HL-60 (cell line): Measurements from ENCODE around the gene ATP7A.
A peak's percentile ranks its signal among the peaks of the same experiment; 100 is the strongest.

Source experiments
- DNase-seq, 2 experiments: peaks; one replicate each; pipeline ENCODE4 v3.0.0-alpha.2; 2010 to 2020; ENCODE audit warnings: low read depth in 1 of 2, low spot score in 1 of 2
- H3K27ac ChIP-seq: fragments of 250-450 bp; sonication (Bioruptor Pico); replicated peaks from 2 replicates; pipeline ENCODE4 v1.5.1; 2020; ENCODE audit warnings: mild to moderate bottlenecking, moderate library complexity
- H3K27me3 ChIP-seq: fragments of 250-450 bp; sonication (Bioruptor Pico); 2 replicates; pipeline ENCODE4 v1.5.1; 2021; ENCODE audit warnings: mild to moderate bottlenecking, moderate library complexity; ENCODE audit not compliant: insufficient read depth, poor library complexity, severe bottlenecking
- H3K4me3 ChIP-seq: replicated peaks from 2 replicates; pipeline ENCODE4 v1.5.1; 2011; ENCODE audit warnings: mild to moderate bottlenecking, control low read depth, low read length; ENCODE audit not compliant: insufficient read depth
- GABPA ChIP-seq: IDR thresholded peaks from 2 replicates; pipeline ENCODE4 v1.6.1; 2012; ENCODE audit warnings: low read depth
- POLR2AphosphoS5 ChIP-seq: IDR thresholded peaks from 2 replicates; pipeline ENCODE4 v1.6.1; 2012; ENCODE audit warnings: low read depth
- SPI1 ChIP-seq: IDR thresholded peaks from 2 replicates; pipeline ENCODE4 v1.6.1; 2012; ENCODE audit warnings: low read depth, mild to moderate bottlenecking, borderline replicate concordance
- TF ChIP-seq, protein P1 (sequence below): IDR thresholded peaks from 2 replicates; pipeline ENCODE4 v1.6.1; 2012; ENCODE audit warnings: low read depth; ENCODE audit not compliant: insufficient replicate concordance
- TF ChIP-seq, protein P2 (sequence below): IDR thresholded peaks from one replicate; pipeline ENCODE4 v1.5.1; 2011; ENCODE audit warnings: low read length, control low read depth, inconsistent platforms; ENCODE audit not compliant: insufficient read depth

ATP7A gene

GRCh38 chrX:77893713-77894112 is 16.8 kb upstream of the ATP7A start:
- no peaks in the 10 kb centered on the region for H3K27me3 ChIP-seq
- H3K4me3 ChIP-seq = peak overlapping the region; percentile 73

DNA sequence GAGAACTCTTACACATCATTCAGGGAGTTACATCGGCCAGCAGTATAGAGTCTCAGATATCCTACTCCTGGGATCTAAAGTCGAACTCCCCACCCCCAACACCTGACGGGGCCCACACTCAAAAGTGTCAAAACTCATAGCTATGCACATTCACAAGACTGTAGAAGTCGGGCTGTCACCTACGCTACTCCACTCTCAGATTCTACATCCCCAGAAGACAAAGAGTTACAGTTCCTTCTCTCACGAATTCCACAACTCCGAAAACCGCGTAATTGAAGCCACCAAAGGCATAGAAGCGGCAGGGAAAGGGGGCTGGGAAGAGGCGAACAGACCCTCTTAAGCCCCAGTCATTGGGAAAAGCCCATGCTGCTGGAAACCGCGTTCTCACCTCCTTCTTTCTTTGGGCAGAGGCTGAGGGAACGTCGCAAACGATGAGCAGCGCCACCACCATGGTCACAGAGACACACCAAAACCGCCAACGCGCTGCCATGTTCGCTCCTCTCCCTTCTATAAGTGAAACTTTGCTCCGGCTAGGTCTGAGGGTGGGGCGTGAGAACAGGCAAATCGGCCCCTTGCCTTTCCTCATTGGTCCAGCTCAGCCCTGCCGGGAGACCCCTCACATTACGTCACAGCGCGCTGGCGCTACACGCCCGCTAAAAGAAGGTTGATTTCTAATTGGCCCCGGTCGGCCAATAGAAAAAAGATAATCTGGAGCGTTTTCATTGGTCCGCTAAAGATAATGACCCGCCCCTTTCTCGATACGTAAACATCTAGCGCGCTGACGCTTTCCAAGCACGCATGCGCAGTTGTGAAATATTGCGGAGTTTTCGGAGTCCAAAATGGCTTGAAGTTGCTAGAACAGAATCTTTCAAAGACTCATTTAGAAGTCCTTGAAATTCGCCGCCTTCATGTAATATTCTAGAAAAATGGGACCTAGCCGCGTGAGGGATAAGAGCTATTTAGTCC is 15.3 kb upstream of the ATP7A start, which contains the start of gene MAGT1:
MAGT1 (minus strand) TSS at position 515 of the 966 bp plus-strand sequence; CDS start at position 490, 25 bp downstream.
- peak; percentile 84 to 95 for DNase-seq
- Histone ChIP-seq H3K27ac (peak within 1 kb of the TSS; percentile 89), H3K4me3 (peak within 1 kb of the TSS; percentile 73), H3K27me3 (no peaks in the 10 kb centered on the region)
- TF ChIP-seq GABPA = no peak
- TF ChIP-seq, protein P1, sequence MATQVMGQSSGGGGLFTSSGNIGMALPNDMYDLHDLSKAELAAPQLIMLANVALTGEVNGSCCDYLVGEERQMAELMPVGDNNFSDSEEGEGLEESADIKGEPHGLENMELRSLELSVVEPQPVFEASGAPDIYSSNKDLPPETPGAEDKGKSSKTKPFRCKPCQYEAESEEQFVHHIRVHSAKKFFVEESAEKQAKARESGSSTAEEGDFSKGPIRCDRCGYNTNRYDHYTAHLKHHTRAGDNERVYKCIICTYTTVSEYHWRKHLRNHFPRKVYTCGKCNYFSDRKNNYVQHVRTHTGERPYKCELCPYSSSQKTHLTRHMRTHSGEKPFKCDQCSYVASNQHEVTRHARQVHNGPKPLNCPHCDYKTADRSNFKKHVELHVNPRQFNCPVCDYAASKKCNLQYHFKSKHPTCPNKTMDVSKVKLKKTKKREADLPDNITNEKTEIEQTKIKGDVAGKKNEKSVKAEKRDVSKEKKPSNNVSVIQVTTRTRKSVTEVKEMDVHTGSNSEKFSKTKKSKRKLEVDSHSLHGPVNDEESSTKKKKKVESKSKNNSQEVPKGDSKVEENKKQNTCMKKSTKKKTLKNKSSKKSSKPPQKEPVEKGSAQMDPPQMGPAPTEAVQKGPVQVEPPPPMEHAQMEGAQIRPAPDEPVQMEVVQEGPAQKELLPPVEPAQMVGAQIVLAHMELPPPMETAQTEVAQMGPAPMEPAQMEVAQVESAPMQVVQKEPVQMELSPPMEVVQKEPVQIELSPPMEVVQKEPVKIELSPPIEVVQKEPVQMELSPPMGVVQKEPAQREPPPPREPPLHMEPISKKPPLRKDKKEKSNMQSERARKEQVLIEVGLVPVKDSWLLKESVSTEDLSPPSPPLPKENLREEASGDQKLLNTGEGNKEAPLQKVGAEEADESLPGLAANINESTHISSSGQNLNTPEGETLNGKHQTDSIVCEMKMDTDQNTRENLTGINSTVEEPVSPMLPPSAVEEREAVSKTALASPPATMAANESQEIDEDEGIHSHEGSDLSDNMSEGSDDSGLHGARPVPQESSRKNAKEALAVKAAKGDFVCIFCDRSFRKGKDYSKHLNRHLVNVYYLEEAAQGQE = no peak
- no peak for TF ChIP-seq SPI1
- TF ChIP-seq, protein P2, sequence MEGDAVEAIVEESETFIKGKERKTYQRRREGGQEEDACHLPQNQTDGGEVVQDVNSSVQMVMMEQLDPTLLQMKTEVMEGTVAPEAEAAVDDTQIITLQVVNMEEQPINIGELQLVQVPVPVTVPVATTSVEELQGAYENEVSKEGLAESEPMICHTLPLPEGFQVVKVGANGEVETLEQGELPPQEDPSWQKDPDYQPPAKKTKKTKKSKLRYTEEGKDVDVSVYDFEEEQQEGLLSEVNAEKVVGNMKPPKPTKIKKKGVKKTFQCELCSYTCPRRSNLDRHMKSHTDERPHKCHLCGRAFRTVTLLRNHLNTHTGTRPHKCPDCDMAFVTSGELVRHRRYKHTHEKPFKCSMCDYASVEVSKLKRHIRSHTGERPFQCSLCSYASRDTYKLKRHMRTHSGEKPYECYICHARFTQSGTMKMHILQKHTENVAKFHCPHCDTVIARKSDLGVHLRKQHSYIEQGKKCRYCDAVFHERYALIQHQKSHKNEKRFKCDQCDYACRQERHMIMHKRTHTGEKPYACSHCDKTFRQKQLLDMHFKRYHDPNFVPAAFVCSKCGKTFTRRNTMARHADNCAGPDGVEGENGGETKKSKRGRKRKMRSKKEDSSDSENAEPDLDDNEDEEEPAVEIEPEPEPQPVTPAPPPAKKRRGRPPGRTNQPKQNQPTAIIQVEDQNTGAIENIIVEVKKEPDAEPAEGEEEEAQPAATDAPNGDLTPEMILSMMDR = no peak
- peak; percentile 61; the same call in 1 of the 2 replicates for TF ChIP-seq POLR2AphosphoS5

More at GRCh38 chrX:77893713-77894112, 16.8 kb upstream of the ATP7A start:
- no peak for TF ChIP-seq SPI1
- no peak for TF ChIP-seq GABPA
- TF ChIP-seq, protein P2 = no peak
- TF ChIP-seq POLR2AphosphoS5 = no peak
- TF ChIP-seq, protein P1 = no peak
- H3K27ac ChIP-seq = no peak overlapping the region
- no peak for DNase-seq

GRCh38 chrX:77899081-77899828 is 11.2 kb upstream of the ATP7A start, which contains the start of gene COX7B:
TSS of gene COX7B (plus strand) at chrX:77899468. CDS start at chrX:77899554, 86 bp downstream.
- DNase-seq = peak; percentile 72 to 88

More at GRCh38 chrX:77899081-77899828, 11.2 kb upstream of the ATP7A start, which contains the start of gene COX7B:
- TF ChIP-seq, protein P1 = no peak
- peak; percentile 60 for TF ChIP-seq POLR2AphosphoS5
- TF ChIP-seq, protein P2 = peak; percentile 13
- H3K4me3 ChIP-seq = peak within 1 kb of the TSS; percentile 60
- no peaks in the 10 kb centered on the region for H3K27me3 ChIP-seq
- peak within 1 kb of the TSS; percentile 78 for H3K27ac ChIP-seq
